Measurements from ENCODE around the gene MIEF1.
"Not testable (repeated sequence)": the region's sequence is repeated elsewhere in the genome, so short reads cannot be mapped to it uniquely, and the experiment has no call there.

Gene MIEF1

GRCh38 chr22:39507021-39507420 lies 4.9 kb downstream of the MIEF1 start:
- DNase-seq (ENCODE audit: low read depth); H3K4me3 ChIP-seq (ENCODE audit: low read depth, low read length): not testable (repeated sequence)

GRCh38 chr22:39508393-39508792 lies 6.3 kb downstream of the MIEF1 start:
- H3K4me3 ChIP-seq (ENCODE audit: low read depth, low read length), result no peak overlapping the region
- no peak for DNase-seq (ENCODE audit: low read depth)

- DNase-seq (ENCODE audit: low read depth), result no peak
- H3K4me3 ChIP-seq (ENCODE audit: low read depth, low read length), result no peak overlapping the region
Measured at GRCh38 chr22:39510529-39511149, 8.5 kb downstream of the MIEF1 start.

GRCh38 chr22:39511226-39511625 lies 9.1 kb downstream of the MIEF1 start:
- DNase-seq (ENCODE audit: low read depth), result no peak
- H3K4me3 ChIP-seq (ENCODE audit: low read depth, low read length), result no peak overlapping the region

GRCh38 chr22:39512026-39512425 lies 9.9 kb downstream of the MIEF1 start:
- H3K4me3 ChIP-seq (ENCODE audit: low read depth, low read length), result no peak overlapping the region
- no peak for DNase-seq (ENCODE audit: low read depth)

GRCh38 chr22:39513791-39514190 lies 11.7 kb downstream of the MIEF1 start:
- no peak for DNase-seq (ENCODE audit: low read depth)

GRCh38 chr22:39514373-39514973 lies 12.4 kb downstream of the MIEF1 start:
- no peak overlapping the region for H3K4me3 ChIP-seq (ENCODE audit: low read depth, low read length)
- DNase-seq (ENCODE audit: low read depth), result no peak

More at GRCh38 chr22:39513791-39514190, 11.7 kb downstream of the MIEF1 start:
- no peak overlapping the region for H3K4me3 ChIP-seq (ENCODE audit: low read depth, low read length)

- no peak for DNase-seq (ENCODE audit: low read depth)
- H3K4me3 ChIP-seq (ENCODE audit: low read depth, low read length), result no peak overlapping the region
Measured at GRCh38 chr22:39515266-39516050, 13.4 kb downstream of the MIEF1 start.

- DNase-seq (ENCODE audit: low read depth), result no peak
- no peak overlapping the region for H3K4me3 ChIP-seq (ENCODE audit: low read depth, low read length)
Measured at GRCh38 chr22:39517470-39517869, 15.4 kb downstream of the MIEF1 start.

- no peak for DNase-seq (ENCODE audit: low read depth)
- no peak overlapping the region for H3K4me3 ChIP-seq (ENCODE audit: low read depth, low read length)
Measured at GRCh38 chr22:39518144-39518786, 16.2 kb downstream of the MIEF1 start.

- peak overlapping the region; percentile 76 for H3K4me3 ChIP-seq (ENCODE audit: low read depth, low read length)
- no peak for DNase-seq (ENCODE audit: low read depth)
Measured at GRCh38 chr22:39518996-39519680, 17.0 kb downstream of the MIEF1 start.

GRCh38 chr22:39519681-39520225 lies 17.7 kb downstream of the MIEF1 start:
- DNase-seq (ENCODE audit: low read depth), result peak; percentile 99
- H3K4me3 ChIP-seq (ENCODE audit: low read depth, low read length), result peak overlapping the region; percentile 76

- DNase-seq (ENCODE audit: low read depth), result no peak
- H3K4me3 ChIP-seq (ENCODE audit: low read depth, low read length), result peak within 1 kb of the TSS; percentile 76
Measured at GRCh38 chr22:39520226-39521105, 18.4 kb downstream of the MIEF1 start, which contains the start of gene ATF4. ATF4 (plus strand) TSS chr22:39520562; CDS start chr22:39521446, 884 bp downstream.

- peak overlapping the region; percentile 76 for H3K4me3 ChIP-seq (ENCODE audit: low read depth, low read length)
- not testable (repeated sequence) for DNase-seq (ENCODE audit: low read depth)
Measured at GRCh38 chr22:39521106-39521885, 19.2 kb downstream of the MIEF1 start.

GRCh38 chr22:39522091-39522490 lies 20.0 kb downstream of the MIEF1 start:
- peak overlapping the region; percentile 76 for H3K4me3 ChIP-seq (ENCODE audit: low read depth, low read length)
- DNase-seq (ENCODE audit: low read depth), result not testable (repeated sequence)

GRCh38 chr22:39522567-39523300 lies 20.6 kb downstream of the MIEF1 start:
- peak overlapping the region; percentile 76 for H3K4me3 ChIP-seq (ENCODE audit: low read depth, low read length)
- DNase-seq (ENCODE audit: low read depth), result no peak
